Measurements from ENCODE around the gene DPP7. TPM values are rescaled to one million over a fixed set of nuclear protein-coding genes. Genes with fewer than 3 reads are reported as not detected.

DPP7 gene
- total and polyA plus RNA-seq, 2 experiments from 2014 or later: 19.7 to 26.8 TPM

DNA sequence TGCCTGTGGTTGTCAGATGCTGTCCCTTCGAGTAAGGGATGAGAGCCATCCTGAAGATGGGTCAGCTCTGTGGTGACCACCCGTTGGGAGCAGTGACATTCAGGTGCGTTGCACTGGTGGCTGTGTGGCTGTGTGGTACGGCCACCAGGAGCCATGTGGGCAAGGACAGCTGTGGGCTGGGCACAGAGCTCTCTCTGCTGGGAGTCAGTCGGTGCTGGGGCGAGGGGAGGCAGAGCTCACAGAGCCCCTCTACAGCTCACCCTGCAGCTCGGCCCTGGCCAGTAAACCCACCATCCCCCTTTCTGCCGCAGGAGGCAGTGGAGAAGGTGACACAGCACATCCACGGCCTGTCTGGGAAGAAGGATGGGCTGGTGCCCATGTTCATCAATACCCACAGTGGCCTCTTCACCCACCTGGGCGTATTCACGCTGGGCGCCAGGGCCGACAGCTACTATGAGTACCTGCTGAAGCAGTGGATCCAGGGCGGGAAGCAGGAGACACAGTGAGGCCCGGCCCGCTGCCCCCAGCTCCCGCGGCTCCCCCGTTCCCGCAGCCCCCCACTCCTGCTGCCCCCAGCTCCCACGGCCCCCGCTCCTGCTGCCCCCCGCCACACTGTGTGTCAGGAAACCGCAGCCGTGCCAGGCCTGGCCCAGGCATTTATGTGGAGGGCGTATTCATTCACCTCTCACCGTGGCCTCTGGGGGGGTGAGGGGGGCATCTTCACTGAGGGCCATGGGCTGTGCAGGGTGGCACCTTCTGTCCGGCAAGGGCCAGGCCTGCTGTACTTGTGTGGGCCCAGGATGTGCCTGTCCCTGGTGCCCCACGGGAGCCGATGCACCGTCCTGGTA lies 8.5 kb downstream of the DPP7 start:
- no peak overlapping the region for H3K4me2 ChIP-seq
- H3K4me1 ChIP-seq (ENCODE audit: insufficient read depth): no peaks in the 10 kb centered on the region
- no peak for TF ChIP-seq STAT1 (IDR thresholded peaks at IDR 0.05; ENCODE audit: unreplicated experiment)
- no peak for TF ChIP-seq CREB1 (CRISPR knock-in tag; IDR thresholded peaks at IDR 0.05; ENCODE audit: low read depth)
- TF ChIP-seq, protein P1, sequence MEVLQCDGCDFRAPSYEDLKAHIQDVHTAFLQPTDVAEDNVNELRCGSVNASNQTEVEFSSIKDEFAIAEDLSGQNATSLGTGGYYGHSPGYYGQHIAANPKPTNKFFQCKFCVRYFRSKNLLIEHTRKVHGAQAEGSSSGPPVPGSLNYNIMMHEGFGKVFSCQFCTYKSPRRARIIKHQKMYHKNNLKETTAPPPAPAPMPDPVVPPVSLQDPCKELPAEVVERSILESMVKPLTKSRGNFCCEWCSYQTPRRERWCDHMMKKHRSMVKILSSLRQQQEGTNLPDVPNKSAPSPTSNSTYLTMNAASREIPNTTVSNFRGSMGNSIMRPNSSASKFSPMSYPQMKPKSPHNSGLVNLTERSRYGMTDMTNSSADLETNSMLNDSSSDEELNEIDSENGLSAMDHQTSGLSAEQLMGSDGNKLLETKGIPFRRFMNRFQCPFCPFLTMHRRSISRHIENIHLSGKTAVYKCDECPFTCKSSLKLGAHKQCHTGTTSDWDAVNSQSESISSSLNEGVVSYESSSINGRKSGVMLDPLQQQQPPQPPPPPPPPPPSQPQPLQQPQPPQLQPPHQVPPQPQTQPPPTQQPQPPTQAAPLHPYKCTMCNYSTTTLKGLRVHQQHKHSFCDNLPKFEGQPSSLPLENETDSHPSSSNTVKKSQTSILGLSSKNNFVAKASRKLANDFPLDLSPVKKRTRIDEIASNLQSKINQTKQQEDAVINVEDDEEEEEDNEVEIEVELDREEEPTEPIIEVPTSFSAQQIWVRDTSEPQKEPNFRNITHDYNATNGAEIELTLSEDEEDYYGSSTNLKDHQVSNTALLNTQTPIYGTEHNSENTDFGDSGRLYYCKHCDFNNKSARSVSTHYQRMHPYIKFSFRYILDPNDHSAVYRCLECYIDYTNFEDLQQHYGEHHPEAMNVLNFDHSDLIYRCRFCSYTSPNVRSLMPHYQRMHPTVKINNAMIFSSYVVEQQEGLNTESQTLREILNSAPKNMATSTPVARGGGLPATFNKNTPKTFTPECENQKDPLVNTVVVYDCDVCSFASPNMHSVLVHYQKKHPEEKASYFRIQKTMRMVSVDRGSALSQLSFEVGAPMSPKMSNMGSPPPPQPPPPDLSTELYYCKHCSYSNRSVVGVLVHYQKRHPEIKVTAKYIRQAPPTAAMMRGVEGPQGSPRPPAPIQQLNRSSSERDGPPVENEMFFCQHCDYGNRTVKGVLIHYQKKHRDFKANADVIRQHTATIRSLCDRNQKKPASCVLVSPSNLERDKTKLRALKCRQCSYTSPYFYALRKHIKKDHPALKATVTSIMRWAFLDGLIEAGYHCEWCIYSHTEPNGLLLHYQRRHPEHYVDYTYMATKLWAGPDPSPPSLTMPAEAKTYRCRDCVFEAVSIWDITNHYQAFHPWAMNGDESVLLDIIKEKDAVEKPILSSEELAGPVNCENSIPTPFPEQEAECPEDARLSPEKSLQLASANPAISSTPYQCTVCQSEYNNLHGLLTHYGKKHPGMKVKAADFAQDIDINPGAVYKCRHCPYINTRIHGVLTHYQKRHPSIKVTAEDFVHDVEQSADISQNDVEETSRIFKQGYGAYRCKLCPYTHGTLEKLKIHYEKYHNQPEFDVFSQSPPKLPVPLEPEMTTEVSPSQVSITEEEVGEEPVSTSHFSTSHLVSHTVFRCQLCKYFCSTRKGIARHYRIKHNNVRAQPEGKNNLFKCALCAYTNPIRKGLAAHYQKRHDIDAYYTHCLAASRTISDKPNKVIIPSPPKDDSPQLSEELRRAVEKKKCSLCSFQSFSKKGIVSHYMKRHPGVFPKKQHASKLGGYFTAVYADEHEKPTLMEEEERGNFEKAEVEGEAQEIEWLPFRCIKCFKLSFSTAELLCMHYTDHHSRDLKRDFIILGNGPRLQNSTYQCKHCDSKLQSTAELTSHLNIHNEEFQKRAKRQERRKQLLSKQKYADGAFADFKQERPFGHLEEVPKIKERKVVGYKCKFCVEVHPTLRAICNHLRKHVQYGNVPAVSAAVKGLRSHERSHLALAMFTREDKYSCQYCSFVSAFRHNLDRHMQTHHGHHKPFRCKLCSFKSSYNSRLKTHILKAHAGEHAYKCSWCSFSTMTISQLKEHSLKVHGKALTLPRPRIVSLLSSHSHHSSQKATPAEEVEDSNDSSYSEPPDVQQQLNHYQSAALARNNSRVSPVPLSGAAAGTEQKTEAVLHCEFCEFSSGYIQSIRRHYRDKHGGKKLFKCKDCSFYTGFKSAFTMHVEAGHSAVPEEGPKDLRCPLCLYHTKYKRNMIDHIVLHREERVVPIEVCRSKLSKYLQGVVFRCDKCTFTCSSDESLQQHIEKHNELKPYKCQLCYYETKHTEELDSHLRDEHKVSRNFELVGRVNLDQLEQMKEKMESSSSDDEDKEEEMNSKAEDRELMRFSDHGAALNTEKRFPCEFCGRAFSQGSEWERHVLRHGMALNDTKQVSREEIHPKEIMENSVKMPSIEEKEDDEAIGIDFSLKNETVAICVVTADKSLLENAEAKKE (CRISPR knock-in tag; IDR thresholded peaks at IDR 0.05): no peak
- no peak for TF ChIP-seq NANOG (IDR thresholded peaks at IDR 0.05; ENCODE audit: borderline replicate concordance)
- no peak for TF ChIP-seq JUNB (IDR thresholded peaks at IDR 0.05; ENCODE audit: unreplicated experiment)
- TF ChIP-seq POLR2AphosphoS5 (IDR thresholded peaks at IDR 0.05; ENCODE audit: low read depth): no peak
- TF ChIP-seq, protein P2, sequence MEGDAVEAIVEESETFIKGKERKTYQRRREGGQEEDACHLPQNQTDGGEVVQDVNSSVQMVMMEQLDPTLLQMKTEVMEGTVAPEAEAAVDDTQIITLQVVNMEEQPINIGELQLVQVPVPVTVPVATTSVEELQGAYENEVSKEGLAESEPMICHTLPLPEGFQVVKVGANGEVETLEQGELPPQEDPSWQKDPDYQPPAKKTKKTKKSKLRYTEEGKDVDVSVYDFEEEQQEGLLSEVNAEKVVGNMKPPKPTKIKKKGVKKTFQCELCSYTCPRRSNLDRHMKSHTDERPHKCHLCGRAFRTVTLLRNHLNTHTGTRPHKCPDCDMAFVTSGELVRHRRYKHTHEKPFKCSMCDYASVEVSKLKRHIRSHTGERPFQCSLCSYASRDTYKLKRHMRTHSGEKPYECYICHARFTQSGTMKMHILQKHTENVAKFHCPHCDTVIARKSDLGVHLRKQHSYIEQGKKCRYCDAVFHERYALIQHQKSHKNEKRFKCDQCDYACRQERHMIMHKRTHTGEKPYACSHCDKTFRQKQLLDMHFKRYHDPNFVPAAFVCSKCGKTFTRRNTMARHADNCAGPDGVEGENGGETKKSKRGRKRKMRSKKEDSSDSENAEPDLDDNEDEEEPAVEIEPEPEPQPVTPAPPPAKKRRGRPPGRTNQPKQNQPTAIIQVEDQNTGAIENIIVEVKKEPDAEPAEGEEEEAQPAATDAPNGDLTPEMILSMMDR (conservative IDR thresholded peaks at IDR 0.05; ENCODE audit: low read depth in 2 of 2): no peak
- no peak for DNase-seq (ENCODE audit: low spot score)
- peaks cover 11% of the 10 kb centered on the region; the same call in 1 of the 2 replicates for H3F3A ChIP-seq (replicated peaks; ENCODE audit: low read depth)
- H3K9me2 ChIP-seq (ENCODE audit: insufficient read depth): no peaks in the 10 kb centered on the region
- Mint-ChIP-seq H3K27ac (no peak overlapping the region), H3K4me1 (no peaks in the 10 kb centered on the region; the same call in 2 of the 3 replicates), H3K36me3 (ENCODE audit: low read depth) (peaks cover 10% of the 10 kb centered on the region; the same call in 2 of the 3 replicates), H3K4me3 (no peak overlapping the region), H3K9me3 (no peaks in the 10 kb centered on the region; the same call in 2 of the 3 replicates), H3K27me3 (ENCODE audit: insufficient read depth, low read depth, poor library complexity) (peaks cover 2% of the 10 kb centered on the region)
- H3K27me3 ChIP-seq (ENCODE audit: insufficient read depth): no peaks in the 10 kb centered on the region
- peaks cover 4% of the 10 kb centered on the region for H3K36me3 ChIP-seq (ENCODE audit: insufficient read depth)
- H4K20me1 ChIP-seq (replicated peaks; ENCODE audit: insufficient read depth): no peaks in the 10 kb centered on the region; the same call in 1 of the 2 replicates
- H2AFZ ChIP-seq: no peak overlapping the region
- H3K79me2 ChIP-seq (replicated peaks; ENCODE audit: insufficient read depth): no peaks in the 10 kb centered on the region
- ATAC-seq: no peak
- no peak overlapping the region for H3K4me3 ChIP-seq
- H3K27ac ChIP-seq (ENCODE audit: low read depth): no peak overlapping the region
